ENCODE results near the gene MS4A12.

DNA sequence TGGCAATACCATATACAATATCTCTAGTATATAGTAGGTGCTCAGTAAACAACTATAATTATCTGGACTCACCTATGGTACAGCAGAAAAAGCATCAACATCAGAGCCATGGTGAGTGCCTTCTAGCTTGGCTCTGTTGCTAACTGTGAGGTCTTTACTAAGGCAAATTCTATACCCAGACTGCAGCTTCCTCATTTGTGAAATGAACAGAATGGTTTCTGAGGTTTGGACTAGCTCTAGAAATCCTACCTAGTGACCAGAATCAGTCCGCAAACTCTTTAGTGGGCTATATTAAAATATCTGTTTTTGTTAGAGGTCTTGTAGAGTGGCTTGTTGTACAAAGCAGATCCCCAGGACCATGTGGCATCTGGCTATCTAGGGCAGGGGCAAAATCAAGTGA lies 33.2 kb upstream of the MS4A12 start:
- no peak for TF ChIP-seq TCF4 (CRISPR knock-in tag; IDR thresholded peaks at IDR 0.05; ENCODE audit: borderline replicate concordance)
- no peak for TF ChIP-seq ZNF8 (CRISPR knock-in tag; IDR thresholded peaks at IDR 0.05)
- no peak for TF ChIP-seq CSDC2 (CRISPR knock-in tag; IDR thresholded peaks at IDR 0.05)
- no peak for TF ChIP-seq ARNTL (CRISPR knock-in tag; IDR thresholded peaks at IDR 0.05; ENCODE audit: borderline replicate concordance, low read depth)
- TF ChIP-seq ESRRG (CRISPR knock-in tag; IDR thresholded peaks at IDR 0.05) = no peak
- TF ChIP-seq BACH2 (CRISPR knock-in tag; IDR thresholded peaks at IDR 0.05; ENCODE audit: borderline replicate concordance) = no peak
- TF ChIP-seq, protein P1, sequence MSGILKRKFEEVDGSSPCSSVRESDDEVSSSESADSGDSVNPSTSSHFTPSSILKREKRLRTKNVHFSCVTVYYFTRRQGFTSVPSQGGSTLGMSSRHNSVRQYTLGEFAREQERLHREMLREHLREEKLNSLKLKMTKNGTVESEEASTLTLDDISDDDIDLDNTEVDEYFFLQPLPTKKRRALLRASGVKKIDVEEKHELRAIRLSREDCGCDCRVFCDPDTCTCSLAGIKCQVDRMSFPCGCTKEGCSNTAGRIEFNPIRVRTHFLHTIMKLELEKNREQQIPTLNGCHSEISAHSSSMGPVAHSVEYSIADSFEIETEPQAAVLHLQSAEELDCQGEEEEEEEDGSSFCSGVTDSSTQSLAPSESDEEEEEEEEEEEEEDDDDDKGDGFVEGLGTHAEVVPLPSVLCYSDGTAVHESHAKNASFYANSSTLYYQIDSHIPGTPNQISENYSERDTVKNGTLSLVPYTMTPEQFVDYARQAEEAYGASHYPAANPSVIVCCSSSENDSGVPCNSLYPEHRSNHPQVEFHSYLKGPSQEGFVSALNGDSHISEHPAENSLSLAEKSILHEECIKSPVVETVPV (CRISPR knock-in tag; IDR thresholded peaks at IDR 0.05) = no peak
- no peak for TF ChIP-seq ZC3H10 (CRISPR knock-in tag; IDR thresholded peaks at IDR 0.05)
- TF ChIP-seq ZFP3 (CRISPR knock-in tag; IDR thresholded peaks at IDR 0.05) = no peak
- TF ChIP-seq ZFP30 (CRISPR knock-in tag; IDR thresholded peaks at IDR 0.05) = no peak

Data from SK-N-SH treated with all-trans-retinoic acid at 6 μM for 48 hours (cell line).